ENCODE measurements around the gene UMOD.
"Not testable (repeated sequence)": the region's sequence is repeated elsewhere in the genome, so short reads cannot be mapped to it uniquely, and the experiment has no call there.

Gene UMOD

GRCh38 chr16:20321671-20322070 is 30.8 kb downstream of the UMOD start:
- FAIRE-seq = no peak
- TF ChIP-seq POLR2A (IDR thresholded peaks at IDR 0.05; ENCODE audit: low read depth, low read length) = no peak
- DNase-seq (ENCODE audit: insufficient read length, low spot score) = no peak

- not testable (repeated sequence) for DNase-seq (ENCODE audit: insufficient read length, low spot score); FAIRE-seq
These were observed 31.5 kb downstream of the UMOD start for GRCh38 chr16:20321051-20321450.

GRCh38 chr16:20320592-20320991 is 31.9 kb downstream of the UMOD start:
- FAIRE-seq (no peak), DNase-seq (ENCODE audit: insufficient read length, low spot score) (no peak)
- no peak for TF ChIP-seq POLR2A (IDR thresholded peaks at IDR 0.05; ENCODE audit: low read depth, low read length)

- FAIRE-seq (no peak), DNase-seq (ENCODE audit: insufficient read length, low spot score) (no peak)
- TF ChIP-seq POLR2A (IDR thresholded peaks at IDR 0.05; ENCODE audit: low read depth, low read length) = no peak
These were observed 32.3 kb downstream of the UMOD start for GRCh38 chr16:20320178-20320577.

- no peak for TF ChIP-seq POLR2A (IDR thresholded peaks at IDR 0.05; ENCODE audit: low read depth, low read length)
- DNase-seq (ENCODE audit: insufficient read length, low spot score) (no peak), FAIRE-seq (no peak)
These were observed 33.1 kb downstream of the UMOD start for GRCh38 chr16:20319406-20319805.

- TF ChIP-seq POLR2A (IDR thresholded peaks at IDR 0.05; ENCODE audit: low read depth, low read length) = no peak
- no peak for DNase-seq (ENCODE audit: insufficient read length, low spot score)
- FAIRE-seq = no peak
These were observed 34.1 kb downstream of the UMOD start for GRCh38 chr16:20318437-20318836.

GRCh38 chr16:20318006-20318405 is 34.5 kb downstream of the UMOD start:
- no peak for FAIRE-seq
- TF ChIP-seq POLR2A (IDR thresholded peaks at IDR 0.05; ENCODE audit: low read depth, low read length) = no peak
- no peak for DNase-seq (ENCODE audit: insufficient read length, low spot score)

GRCh38 chr16:20317117-20317516 is 35.4 kb downstream of the UMOD start:
- TF ChIP-seq POLR2A (IDR thresholded peaks at IDR 0.05; ENCODE audit: low read depth, low read length) = no peak
- FAIRE-seq (no peak), DNase-seq (ENCODE audit: insufficient read length, low spot score) (no peak)

- no peak for DNase-seq (ENCODE audit: insufficient read length, low spot score)
- TF ChIP-seq POLR2A (IDR thresholded peaks at IDR 0.05; ENCODE audit: low read depth, low read length) = no peak
- no peak for FAIRE-seq
These were observed 35.8 kb downstream of the UMOD start for GRCh38 chr16:20316715-20317114.

- TF ChIP-seq POLR2A (IDR thresholded peaks at IDR 0.05; ENCODE audit: low read depth, low read length) = no peak
- DNase-seq (ENCODE audit: insufficient read length, low spot score) (no peak), FAIRE-seq (no peak)
These were observed 36.8 kb downstream of the UMOD start for GRCh38 chr16:20315764-20316163.

GRCh38 chr16:20314575-20314974 is 37.9 kb downstream of the UMOD start:
- TF ChIP-seq POLR2A (IDR thresholded peaks at IDR 0.05; ENCODE audit: low read depth, low read length) = no peak
- FAIRE-seq (no peak), DNase-seq (ENCODE audit: insufficient read length, low spot score) (no peak)

- no peak for TF ChIP-seq POLR2A (IDR thresholded peaks at IDR 0.05; ENCODE audit: low read depth, low read length)
- DNase-seq (ENCODE audit: insufficient read length, low spot score) (no peak), FAIRE-seq (no peak)
These were observed 38.8 kb downstream of the UMOD start for GRCh38 chr16:20313741-20314140.

- DNase-seq (ENCODE audit: insufficient read length, low spot score); FAIRE-seq: not testable (repeated sequence)
These were observed 39.9 kb downstream of the UMOD start for GRCh38 chr16:20312536-20313095.

- DNase-seq (ENCODE audit: insufficient read length, low spot score) (no peak), FAIRE-seq (no peak)
- no peak for TF ChIP-seq POLR2A (IDR thresholded peaks at IDR 0.05; ENCODE audit: low read depth, low read length)
These were observed 41.0 kb downstream of the UMOD start for GRCh38 chr16:20311548-20311947.

GRCh38 chr16:20310421-20311395 is 41.8 kb downstream of the UMOD start:
- TF ChIP-seq POLR2A (IDR thresholded peaks at IDR 0.05; ENCODE audit: low read depth, low read length) = no peak
- FAIRE-seq (no peak), DNase-seq (ENCODE audit: insufficient read length, low spot score) (no peak)

Measured in H54 (cell line).